Testis (tissue), 2 donors: ENCODE results near the gene SLC24A3.

ENCODE experiments used
- POLR2A ChIP-seq: fragments of 450-650 bp; IDR thresholded peaks from one replicate; pipeline ENCODE4 v1.6.1; 2017; ENCODE audit warnings: antibody characterized with exemption, mild to moderate bottlenecking, moderate library complexity
- TF ChIP-seq, protein P1 (sequence below), 3 experiments: fragments of 450-650 bp in 2 of 3; fragments of 200-600 bp in 1 of 3; sonication (generic) in 1 of 3; IDR thresholded peaks; one replicate each; pipeline ENCODE4 v1.5.1; 2016 to 2019; ENCODE audit warnings: antibody characterized with exemption in 3 of 3, mild to moderate bottlenecking in 2 of 3, moderate library complexity in 1 of 3

DNA sequence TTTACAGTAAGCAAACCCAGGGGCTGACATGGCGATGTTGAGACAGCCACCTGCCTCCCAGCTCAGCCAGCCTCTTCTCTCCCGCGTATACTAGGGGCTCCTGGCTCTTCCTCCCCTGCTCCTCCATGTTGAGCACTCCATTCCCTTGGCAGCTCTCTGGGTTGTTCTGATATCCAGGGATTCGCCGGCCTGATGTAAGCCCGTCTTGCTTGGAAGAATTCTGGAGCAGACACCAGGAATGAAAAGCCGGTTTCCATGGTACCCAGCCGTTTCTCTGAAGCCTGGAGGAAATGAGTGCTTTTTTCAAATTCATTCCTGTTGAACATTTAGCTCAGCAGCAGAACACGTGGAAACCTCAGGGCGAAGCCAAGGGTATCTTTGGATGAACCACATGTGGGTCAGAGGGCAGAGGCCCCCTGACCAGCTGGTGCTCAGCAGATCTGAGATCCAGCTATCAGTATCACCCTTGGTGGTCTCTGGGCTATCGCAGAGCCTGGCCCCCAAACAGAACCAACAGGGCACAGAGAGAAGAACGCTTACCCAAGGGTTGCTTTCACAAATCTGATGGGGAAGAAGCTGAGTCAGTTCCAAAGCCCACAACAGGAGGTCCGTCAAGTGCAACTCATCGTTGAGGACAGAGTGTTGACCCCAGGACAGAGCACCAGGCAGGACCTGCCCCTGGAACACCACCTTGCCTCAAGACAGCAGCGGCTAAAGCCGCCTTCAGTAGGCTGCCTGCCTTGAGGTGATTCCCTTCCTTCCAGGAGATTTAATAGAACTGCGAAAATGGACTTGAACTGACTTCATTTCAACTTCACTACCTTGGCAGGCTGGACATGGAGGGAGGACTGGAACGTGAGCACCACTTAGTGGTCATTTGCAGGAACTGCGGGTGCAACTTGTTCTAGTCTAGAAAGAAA is 449.5 kb downstream of the SLC24A3 start:
- TF ChIP-seq, protein P1, sequence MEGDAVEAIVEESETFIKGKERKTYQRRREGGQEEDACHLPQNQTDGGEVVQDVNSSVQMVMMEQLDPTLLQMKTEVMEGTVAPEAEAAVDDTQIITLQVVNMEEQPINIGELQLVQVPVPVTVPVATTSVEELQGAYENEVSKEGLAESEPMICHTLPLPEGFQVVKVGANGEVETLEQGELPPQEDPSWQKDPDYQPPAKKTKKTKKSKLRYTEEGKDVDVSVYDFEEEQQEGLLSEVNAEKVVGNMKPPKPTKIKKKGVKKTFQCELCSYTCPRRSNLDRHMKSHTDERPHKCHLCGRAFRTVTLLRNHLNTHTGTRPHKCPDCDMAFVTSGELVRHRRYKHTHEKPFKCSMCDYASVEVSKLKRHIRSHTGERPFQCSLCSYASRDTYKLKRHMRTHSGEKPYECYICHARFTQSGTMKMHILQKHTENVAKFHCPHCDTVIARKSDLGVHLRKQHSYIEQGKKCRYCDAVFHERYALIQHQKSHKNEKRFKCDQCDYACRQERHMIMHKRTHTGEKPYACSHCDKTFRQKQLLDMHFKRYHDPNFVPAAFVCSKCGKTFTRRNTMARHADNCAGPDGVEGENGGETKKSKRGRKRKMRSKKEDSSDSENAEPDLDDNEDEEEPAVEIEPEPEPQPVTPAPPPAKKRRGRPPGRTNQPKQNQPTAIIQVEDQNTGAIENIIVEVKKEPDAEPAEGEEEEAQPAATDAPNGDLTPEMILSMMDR (IDR thresholded peaks at IDR 0.05), result peak; percentile 80 to 98 (median 97)
- no peak for TF ChIP-seq POLR2A
